DOHH2 (cell line): ENCODE data around the gene SOAT2.

Experiments used
- H3F3A ChIP-seq: fragments of 200-600 bp; sonication (generic), shearing (Covaris generic); 2 replicates; pipeline ENCODE4 v1.6.0; 2016; ENCODE audit warnings: antibody characterized with exemption, mild to moderate bottlenecking; ENCODE audit not compliant: control insufficient read depth, insufficient read depth
- H3K27ac ChIP-seq: fragments of 200-600 bp; sonication (generic); 2 replicates; pipeline ENCODE4 v1.5.1; 2014; ENCODE audit warnings: low read depth, mild to moderate bottlenecking, low read length, moderate library complexity
- H3K27me3 ChIP-seq: fragments of 200-600 bp; sonication (generic); 2 replicates; pipeline ENCODE4 v1.6.1; 2014; ENCODE audit warnings: mild to moderate bottlenecking, low read length, mixed read lengths; ENCODE audit not compliant: control insufficient read depth
- H3K36me3 ChIP-seq: fragments of 200-600 bp; sonication (generic); 2 replicates; pipeline ENCODE4 v1.6.1; 2014; ENCODE audit warnings: mild to moderate bottlenecking, low read length, moderate library complexity, mixed read lengths; ENCODE audit not compliant: control insufficient read depth
- H3K4me1 ChIP-seq: fragments of 200-600 bp; sonication (generic); 2 replicates; pipeline ENCODE4 v1.6.1; 2014; ENCODE audit warnings: mild to moderate bottlenecking, low read length, mixed read lengths; ENCODE audit not compliant: control insufficient read depth
- H3K4me2 ChIP-seq: fragments of 200-600 bp; sonication (generic); 2 replicates; pipeline ENCODE4 v1.6.0; 2014; ENCODE audit warnings: mild to moderate bottlenecking, low read length, moderate library complexity
- H3K4me3 ChIP-seq: fragments of 200-600 bp; sonication (generic); 2 replicates; pipeline ENCODE4 v1.5.1; 2014; ENCODE audit warnings: mild to moderate bottlenecking, low read length, mixed read lengths
- H3K79me2 ChIP-seq: fragments of 200-600 bp; sonication (generic); 2 replicates; pipeline ENCODE4 v1.6.1; 2014; ENCODE audit warnings: mild to moderate bottlenecking, low read length, mixed read lengths; ENCODE audit not compliant: control insufficient read depth
- H3K9me2 ChIP-seq: fragments of 200-600 bp; sonication (generic); replicated peaks from 2 replicates; pipeline ENCODE4 v1.6.1; 2014; ENCODE audit warnings: mild to moderate bottlenecking, low read length, mixed read lengths; ENCODE audit not compliant: control insufficient read depth
- H3K9me3 ChIP-seq: fragments of 200-600 bp; sonication (generic); 2 replicates; pipeline ENCODE4 v1.6.1; 2014; ENCODE audit warnings: antibody characterized with exemption, low read length, mixed read lengths; ENCODE audit not compliant: control insufficient read depth, insufficient read depth
- H4K20me1 ChIP-seq: fragments of 200-600 bp; sonication (generic); 2 replicates; pipeline ENCODE4 v1.6.0; 2014; ENCODE audit warnings: low read depth, mild to moderate bottlenecking, antibody characterized with exemption, low read length, moderate library complexity; ENCODE audit not compliant: control insufficient read depth, insufficient read depth
- EZH2phosphoT487 ChIP-seq: fragments of 200-600 bp; sonication (generic); IDR thresholded peaks from 2 replicates; pipeline ENCODE4 v1.6.1; 2017; ENCODE audit warnings: borderline replicate concordance, mild to moderate bottlenecking, antibody characterized with exemption, low read length, moderate library complexity, mixed read lengths
- TF ChIP-seq, protein P1 (sequence below): fragments of 200-600 bp; sonication (generic); IDR thresholded peaks from one replicate; pipeline ENCODE4 v1.5.1; 2014; ENCODE audit warnings: antibody characterized with exemption, mild to moderate bottlenecking, low read depth, low read length; ENCODE audit not compliant: poor library complexity, severe bottlenecking

SOAT2 gene

DNA sequence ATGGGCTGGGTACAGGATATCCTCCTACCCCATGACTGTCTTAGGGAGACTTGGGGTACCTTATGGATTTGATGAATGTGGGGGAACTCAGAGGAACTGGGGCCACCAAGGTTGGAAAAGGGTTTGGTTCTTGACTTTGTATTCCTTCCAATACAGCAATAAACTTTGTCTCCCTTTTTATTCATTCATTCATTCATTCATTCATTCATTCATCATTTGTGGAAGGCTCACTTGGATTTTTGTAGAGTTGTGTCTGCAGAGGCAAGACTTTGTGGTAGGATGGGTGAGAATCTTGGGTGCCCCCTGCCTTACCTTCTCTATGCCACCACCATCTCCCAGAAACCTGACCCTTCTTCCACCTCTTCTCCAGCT is 21.1 kb downstream of the SOAT2 start:
- Histone ChIP-seq H3K79me2 (no peaks in the 10 kb centered on the region), H3F3A (no peaks in the 10 kb centered on the region), H3K9me3 (no peaks in the 10 kb centered on the region), H3K27ac (no peak overlapping the region), H3K27me3 (peaks cover 3% of the 10 kb centered on the region; the same call in 1 of the 2 replicates), H3K4me3 (no peak overlapping the region), H3K4me2 (no peak overlapping the region), H3K9me2 (no peaks in the 10 kb centered on the region), H3K36me3 (no peaks in the 10 kb centered on the region), H3K4me1 (no peaks in the 10 kb centered on the region), H4K20me1 (no peaks in the 10 kb centered on the region)
- TF ChIP-seq, protein P1, sequence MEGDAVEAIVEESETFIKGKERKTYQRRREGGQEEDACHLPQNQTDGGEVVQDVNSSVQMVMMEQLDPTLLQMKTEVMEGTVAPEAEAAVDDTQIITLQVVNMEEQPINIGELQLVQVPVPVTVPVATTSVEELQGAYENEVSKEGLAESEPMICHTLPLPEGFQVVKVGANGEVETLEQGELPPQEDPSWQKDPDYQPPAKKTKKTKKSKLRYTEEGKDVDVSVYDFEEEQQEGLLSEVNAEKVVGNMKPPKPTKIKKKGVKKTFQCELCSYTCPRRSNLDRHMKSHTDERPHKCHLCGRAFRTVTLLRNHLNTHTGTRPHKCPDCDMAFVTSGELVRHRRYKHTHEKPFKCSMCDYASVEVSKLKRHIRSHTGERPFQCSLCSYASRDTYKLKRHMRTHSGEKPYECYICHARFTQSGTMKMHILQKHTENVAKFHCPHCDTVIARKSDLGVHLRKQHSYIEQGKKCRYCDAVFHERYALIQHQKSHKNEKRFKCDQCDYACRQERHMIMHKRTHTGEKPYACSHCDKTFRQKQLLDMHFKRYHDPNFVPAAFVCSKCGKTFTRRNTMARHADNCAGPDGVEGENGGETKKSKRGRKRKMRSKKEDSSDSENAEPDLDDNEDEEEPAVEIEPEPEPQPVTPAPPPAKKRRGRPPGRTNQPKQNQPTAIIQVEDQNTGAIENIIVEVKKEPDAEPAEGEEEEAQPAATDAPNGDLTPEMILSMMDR = no peak
- TF ChIP-seq EZH2phosphoT487 = no peak

DNA sequence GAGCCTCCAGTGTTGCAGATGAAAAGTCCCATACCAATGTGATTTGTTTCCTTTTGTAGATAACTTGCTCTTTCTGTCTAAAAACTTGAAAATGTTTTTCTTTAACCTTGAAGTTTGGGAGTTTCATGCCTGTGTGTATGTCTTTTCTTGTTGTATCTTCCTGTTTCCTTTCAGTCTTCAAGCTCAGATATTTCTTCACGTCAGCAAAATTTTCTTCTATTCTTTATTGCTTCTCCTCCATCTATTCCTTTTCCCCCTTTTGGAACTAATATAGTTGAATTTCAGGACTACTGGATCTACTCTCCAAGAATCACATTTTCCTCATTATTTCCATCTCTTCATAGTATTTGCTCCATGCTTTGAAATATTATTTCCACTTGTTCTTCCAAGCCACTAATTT is 23.9 kb downstream of the SOAT2 start:
- Histone ChIP-seq H3K36me3 (no peaks in the 10 kb centered on the region), H3K4me3 (no peak overlapping the region), H3K79me2 (no peaks in the 10 kb centered on the region), H3K4me1 (peaks cover 5% of the 10 kb centered on the region), H3K4me2 (no peak overlapping the region), H3F3A (no peaks in the 10 kb centered on the region), H3K9me2 (no peaks in the 10 kb centered on the region), H4K20me1 (no peaks in the 10 kb centered on the region), H3K27ac (no peak overlapping the region), H3K27me3 (peaks cover 3% of the 10 kb centered on the region; the same call in 1 of the 2 replicates), H3K9me3 (no peaks in the 10 kb centered on the region)
- no peak for TF ChIP-seq EZH2phosphoT487

DNA sequence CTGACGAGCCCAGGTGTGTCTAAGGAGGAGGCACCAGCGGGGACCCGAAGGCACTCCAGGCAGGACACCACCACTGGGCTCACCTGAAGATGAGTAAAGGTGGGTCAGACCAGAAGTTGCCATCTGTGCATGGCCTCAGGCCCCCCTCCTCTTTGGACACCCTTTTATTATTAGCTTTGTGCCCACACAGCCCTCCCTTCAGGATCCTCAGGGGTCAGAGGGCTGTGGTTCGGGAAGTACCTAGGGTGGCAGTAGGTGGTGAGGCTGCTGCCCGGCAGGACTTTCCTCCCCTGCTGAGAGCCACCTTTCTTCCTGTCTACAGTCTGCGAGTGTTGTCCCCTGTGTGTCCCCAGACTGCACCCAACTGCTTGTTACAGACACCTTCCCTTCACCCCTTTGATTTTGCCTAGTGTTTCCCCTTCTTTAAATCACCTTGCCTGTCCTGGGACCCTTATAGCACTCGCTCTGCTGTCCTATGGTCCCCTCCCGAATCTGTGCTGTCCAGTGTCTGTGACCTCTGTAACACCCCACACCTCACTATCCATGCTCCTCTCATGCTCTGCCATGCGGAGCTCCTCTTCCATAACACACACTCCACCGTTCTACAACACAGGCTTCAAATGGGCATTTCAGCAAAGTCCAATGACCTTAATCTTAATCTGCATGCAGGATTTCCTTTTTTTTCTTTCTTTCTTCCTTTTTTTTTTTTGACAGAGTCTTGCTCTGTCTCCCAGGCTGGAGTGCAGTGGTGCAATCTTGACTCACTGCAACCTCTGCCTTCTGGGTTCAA is 25.7 kb downstream of the SOAT2 start:
- no peaks in the 10 kb centered on the region for H3F3A ChIP-seq
- no peak overlapping the region for H3K4me2 ChIP-seq
- H3K79me2 ChIP-seq = no peaks in the 10 kb centered on the region
- H3K9me3 ChIP-seq = no peaks in the 10 kb centered on the region
- H3K4me3 ChIP-seq = no peak overlapping the region
- H3K9me2 ChIP-seq = no peaks in the 10 kb centered on the region
- H3K36me3 ChIP-seq = no peaks in the 10 kb centered on the region
- peaks cover 3% of the 10 kb centered on the region; the same call in 1 of the 2 replicates for H3K27me3 ChIP-seq
- no peak for TF ChIP-seq EZH2phosphoT487
- TF ChIP-seq, protein P1 = no peak
- H4K20me1 ChIP-seq = no peaks in the 10 kb centered on the region
- H3K4me1 ChIP-seq = peaks cover 5% of the 10 kb centered on the region
- no peak overlapping the region for H3K27ac ChIP-seq

DNA sequence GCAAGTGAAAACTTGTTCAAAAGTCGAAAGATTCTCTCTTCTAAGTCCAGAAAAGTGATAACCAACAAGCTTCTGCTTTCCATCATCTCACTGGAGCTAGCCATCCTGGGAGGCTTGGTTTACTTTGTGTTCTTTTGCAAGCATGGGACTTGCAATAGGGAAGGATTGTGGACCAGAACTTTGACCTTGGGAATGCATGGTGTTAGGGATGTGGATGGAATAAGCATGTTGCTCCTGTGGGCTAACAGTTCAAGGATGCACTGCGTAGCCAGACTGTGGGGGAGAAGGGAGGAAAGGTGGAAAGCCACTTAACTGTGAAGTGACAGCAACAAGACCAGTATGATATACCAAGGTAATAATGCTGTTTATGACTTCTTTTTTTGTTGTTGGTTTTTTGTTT is 28.6 kb downstream of the SOAT2 start:
- H3K4me1 ChIP-seq = peaks cover 5% of the 10 kb centered on the region
- H3K79me2 ChIP-seq = no peaks in the 10 kb centered on the region
- H3K4me3 ChIP-seq = no peak overlapping the region
- no peak overlapping the region for H3K4me2 ChIP-seq
- H3F3A ChIP-seq = no peaks in the 10 kb centered on the region
- H3K9me2 ChIP-seq = no peaks in the 10 kb centered on the region
- peaks cover 3% of the 10 kb centered on the region; the same call in 1 of the 2 replicates for H3K27me3 ChIP-seq
- TF ChIP-seq, protein P1 = no peak
- no peak for TF ChIP-seq EZH2phosphoT487
- no peak overlapping the region for H3K27ac ChIP-seq
- no peaks in the 10 kb centered on the region for H4K20me1 ChIP-seq
- H3K9me3 ChIP-seq = peaks cover under 1% of the 10 kb centered on the region; the same call in 1 of the 2 replicates
- no peaks in the 10 kb centered on the region for H3K36me3 ChIP-seq
